Astrocyte of the cerebellum (primary cell): ENCODE measurements around the gene TLK2.
"Not testable (repeated sequence)": the region's sequence is repeated elsewhere in the genome, so short reads cannot be mapped to it uniquely, and the experiment has no call there.

ENCODE experiments used
- DNase-seq: peaks from one replicate; pipeline ENCODE4 v3.0.0-alpha.2; 2011; ENCODE audit warnings: low read depth
- H3K4me3 ChIP-seq: 2 replicates; pipeline ENCODE4 v1.5.1; 2011; ENCODE audit warnings: mild to moderate bottlenecking, low read depth, low read length, moderate library complexity
- in situ Hi-C: cut with HindIII; loops from 2 replicates; pipeline ENCODE4 v1.10.0; 2017; ENCODE audit warnings: low sequenced_read_pairs
- TF ChIP-seq, protein P1 (sequence below): IDR thresholded peaks from 2 replicates; pipeline ENCODE4 v1.5.1; 2012; ENCODE audit warnings: low read length, low read depth, moderate library complexity, mild to moderate bottlenecking; ENCODE audit errors: missing control alignments

TLK2 gene

DNA sequence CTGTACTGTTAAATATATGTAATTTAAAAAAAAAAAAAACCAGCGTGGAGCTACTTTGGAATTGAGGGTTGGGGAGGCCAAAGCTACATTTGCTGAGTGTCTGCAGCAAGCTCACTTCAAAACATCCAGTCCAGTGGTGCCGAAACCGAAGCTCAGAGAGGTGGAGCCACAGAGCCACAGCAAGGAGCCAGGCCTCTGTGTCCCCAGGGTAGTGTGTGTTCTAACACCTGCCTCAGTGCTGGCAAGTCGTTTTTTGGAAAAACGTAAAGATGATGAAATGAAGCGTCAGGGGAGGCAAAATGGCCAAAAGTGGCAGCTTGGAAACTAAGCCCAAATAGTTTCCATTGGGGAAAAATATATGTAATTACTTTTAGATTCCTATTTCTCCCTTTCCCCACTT lies 112.7 kb downstream of the TLK2 start:
- in situ Hi-C loops: no loop called here
- DNase-seq: no peak
- TF ChIP-seq, protein P1, sequence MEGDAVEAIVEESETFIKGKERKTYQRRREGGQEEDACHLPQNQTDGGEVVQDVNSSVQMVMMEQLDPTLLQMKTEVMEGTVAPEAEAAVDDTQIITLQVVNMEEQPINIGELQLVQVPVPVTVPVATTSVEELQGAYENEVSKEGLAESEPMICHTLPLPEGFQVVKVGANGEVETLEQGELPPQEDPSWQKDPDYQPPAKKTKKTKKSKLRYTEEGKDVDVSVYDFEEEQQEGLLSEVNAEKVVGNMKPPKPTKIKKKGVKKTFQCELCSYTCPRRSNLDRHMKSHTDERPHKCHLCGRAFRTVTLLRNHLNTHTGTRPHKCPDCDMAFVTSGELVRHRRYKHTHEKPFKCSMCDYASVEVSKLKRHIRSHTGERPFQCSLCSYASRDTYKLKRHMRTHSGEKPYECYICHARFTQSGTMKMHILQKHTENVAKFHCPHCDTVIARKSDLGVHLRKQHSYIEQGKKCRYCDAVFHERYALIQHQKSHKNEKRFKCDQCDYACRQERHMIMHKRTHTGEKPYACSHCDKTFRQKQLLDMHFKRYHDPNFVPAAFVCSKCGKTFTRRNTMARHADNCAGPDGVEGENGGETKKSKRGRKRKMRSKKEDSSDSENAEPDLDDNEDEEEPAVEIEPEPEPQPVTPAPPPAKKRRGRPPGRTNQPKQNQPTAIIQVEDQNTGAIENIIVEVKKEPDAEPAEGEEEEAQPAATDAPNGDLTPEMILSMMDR: no peak
- H3K4me3 ChIP-seq: no peak overlapping the region

DNA sequence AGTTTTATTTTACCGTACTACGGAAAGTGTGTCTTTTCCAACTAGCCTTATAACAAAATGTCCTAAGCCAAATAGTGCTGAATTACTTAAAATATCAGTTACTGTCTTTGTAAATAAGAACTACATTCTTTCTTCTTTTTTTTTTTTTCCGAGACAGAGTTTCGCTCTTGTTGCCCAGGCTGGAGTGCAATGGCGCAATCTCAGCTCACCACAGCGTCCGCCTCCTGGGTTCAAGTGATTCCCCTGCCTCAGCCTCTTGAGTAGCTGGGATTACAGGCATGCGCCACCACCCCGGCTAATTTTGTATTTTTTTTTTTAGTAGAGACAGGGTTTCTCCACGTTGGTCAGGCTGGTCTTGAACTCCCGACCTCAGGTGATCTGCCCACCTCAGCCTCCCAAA lies 113.2 kb downstream of the TLK2 start:
- H3K4me3 ChIP-seq, in situ Hi-C loops, DNase-seq: not testable (repeated sequence)

DNA sequence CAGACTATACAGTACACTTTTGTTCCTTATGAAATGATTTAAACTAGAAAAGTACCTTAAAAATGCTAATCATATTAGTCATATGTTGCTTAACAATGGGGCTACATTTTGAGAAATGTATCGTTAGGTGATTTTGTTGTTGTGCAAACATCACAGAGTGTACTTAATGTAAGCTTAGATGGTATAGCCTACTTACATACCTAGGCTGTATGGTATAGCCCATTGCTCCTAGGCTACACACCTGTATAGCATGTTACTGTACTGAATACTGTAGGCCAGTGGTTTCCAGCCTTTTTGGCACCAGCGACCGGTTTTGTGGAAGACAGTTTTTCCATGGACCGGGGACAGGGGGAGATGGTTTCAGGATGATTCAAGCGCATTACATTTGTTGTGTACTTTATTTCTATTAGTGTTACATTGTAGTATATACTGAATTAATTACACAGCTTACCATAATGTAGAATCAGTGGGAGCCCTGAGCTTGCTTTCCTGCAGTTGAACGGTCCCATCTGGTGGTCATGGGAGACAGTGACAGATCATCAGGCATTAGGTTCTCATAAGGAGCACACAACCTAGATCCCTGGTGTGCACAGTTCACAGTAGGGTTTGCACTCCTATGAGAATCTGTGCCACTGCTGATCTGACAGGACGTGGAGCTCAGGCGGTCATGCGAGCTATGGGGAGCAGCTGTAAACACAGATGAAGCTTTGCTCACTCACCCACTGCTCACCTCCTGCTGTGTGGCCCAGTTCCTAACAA lies 113.9 kb downstream of the TLK2 start:
- DNase-seq: no peak
- TF ChIP-seq, protein P1: peak; percentile 11
- in situ Hi-C loops: no loop called here
- no peak overlapping the region for H3K4me3 ChIP-seq

DNA sequence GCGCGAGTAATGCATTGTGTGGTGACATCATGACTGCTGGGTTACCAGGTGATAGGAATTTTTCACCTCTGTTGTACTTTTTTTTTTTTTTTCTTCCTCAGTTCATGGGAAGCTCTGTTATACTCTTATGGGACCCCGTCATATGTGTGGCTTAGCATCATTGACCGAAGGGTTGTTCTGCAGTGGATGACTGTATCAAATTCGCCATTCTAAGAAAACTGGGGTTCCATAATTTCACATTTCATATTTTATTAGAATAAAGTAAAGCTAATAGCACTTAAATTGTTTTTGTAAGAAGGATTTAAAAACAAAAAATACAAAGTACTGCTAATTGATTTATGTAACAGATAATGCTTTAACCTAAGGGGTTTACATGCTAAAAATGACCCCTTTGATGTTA lies 116.9 kb downstream of the TLK2 start:
- in situ Hi-C loops: no loop called here
- DNase-seq: no peak
- TF ChIP-seq, protein P1: no peak
- H3K4me3 ChIP-seq: no peak overlapping the region

DNA sequence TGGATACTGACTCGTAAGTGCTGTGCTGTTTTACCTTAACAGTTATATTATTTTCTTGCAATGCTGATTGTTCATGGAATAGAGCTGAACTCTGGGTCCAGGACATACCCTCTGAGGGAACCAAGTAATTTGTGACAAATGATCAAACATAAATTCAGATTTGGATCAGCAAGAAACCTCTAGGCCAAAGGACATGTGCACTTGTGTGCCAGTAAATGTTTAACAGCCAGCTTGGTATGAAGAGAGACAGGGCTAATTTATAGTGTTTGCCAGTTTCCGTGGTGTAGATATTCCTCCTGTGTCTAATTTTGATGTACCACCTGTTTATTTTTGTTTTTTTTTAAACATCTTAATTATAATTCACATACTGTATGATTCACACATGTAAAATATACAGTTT lies 118.0 kb downstream of the TLK2 start:
- no peak overlapping the region for H3K4me3 ChIP-seq
- DNase-seq: no peak
- in situ Hi-C loops: no loop called here
- TF ChIP-seq, protein P1: no peak

DNA sequence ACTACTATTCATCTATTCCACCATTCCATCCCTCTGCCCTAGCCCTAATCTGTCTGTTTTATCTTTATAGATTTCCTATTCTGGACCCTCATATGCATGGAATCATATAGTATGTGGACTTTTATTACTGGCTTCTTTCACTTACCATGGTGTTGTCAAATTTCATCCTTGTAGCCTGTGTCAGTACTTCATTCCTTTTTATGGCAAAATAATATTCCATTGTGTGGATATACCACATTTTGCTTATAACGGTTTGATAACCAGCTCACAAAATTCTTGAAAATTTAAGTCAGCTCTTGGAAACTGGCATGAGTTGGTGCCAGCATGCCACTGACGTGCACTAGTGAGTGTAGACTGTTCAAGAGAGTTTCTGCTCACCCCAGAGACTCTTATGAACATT lies 118.5 kb downstream of the TLK2 start:
- TF ChIP-seq, protein P1: no peak
- no peak for DNase-seq
- in situ Hi-C loops: no loop called here
- H3K4me3 ChIP-seq: no peak overlapping the region

DNA sequence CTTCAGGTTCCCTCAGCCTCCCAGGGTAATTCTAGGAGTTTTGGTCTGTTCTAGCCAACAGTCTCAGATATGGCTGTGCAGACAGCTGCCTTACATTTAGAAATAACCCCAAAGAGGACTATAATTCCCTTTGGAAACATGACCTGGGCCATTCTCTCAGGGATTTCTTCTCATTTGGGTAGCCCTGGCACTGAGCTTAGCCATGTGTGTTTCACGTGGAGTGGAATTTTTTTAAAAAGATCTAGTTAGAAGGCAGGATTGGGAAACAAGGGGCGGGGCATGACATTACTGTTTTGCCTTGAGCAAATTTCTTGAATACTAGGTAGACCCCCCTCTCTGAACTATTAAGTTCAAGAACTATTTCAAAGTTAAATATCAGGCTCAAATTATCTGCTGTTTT lies 119.3 kb downstream of the TLK2 start:
- in situ Hi-C loops: no loop called here
- no peak overlapping the region for H3K4me3 ChIP-seq
- TF ChIP-seq, protein P1: no peak
- DNase-seq: no peak
